Measurements from ENCODE around the gene TBC1D5. TPM values are rescaled to one million over a fixed set of nuclear protein-coding genes. Genes with fewer than 3 reads are reported as not detected.

Gene TBC1D5
- total RNA-seq, 1 experiment from 2014 or later = 36.4 TPM

DNA sequence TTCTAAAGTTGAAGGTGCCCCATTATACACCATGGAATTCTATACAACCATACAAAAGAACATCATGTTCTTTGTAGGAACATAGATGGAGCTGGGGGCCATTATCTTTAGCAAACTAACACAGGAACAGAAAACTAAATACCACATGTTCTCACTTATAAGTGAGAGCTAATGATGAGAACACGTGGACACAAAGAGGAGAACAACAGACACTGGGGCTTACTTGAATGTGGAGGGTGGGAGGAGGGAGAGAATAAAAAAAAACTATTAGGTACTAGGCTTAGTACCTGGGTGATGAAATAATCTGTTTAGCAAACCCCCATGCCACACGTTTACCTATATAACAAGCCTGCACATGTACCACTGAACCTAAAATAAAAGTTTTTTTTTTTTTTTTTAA, 515.0 kb downstream of the TBC1D5 start:
- intact Hi-C loops (cut with micrococcal nuclease; ENCODE audit: unreplicated experiment) = no loop called here
- no peaks in the 10 kb centered on the region for H3K4me1 Mint-ChIP-seq (ENCODE audit: low read depth, unreplicated experiment)
- no peaks in the 10 kb centered on the region for H3K9me3 Mint-ChIP-seq (ENCODE audit: unreplicated experiment)
- TF ChIP-seq, protein P1, sequence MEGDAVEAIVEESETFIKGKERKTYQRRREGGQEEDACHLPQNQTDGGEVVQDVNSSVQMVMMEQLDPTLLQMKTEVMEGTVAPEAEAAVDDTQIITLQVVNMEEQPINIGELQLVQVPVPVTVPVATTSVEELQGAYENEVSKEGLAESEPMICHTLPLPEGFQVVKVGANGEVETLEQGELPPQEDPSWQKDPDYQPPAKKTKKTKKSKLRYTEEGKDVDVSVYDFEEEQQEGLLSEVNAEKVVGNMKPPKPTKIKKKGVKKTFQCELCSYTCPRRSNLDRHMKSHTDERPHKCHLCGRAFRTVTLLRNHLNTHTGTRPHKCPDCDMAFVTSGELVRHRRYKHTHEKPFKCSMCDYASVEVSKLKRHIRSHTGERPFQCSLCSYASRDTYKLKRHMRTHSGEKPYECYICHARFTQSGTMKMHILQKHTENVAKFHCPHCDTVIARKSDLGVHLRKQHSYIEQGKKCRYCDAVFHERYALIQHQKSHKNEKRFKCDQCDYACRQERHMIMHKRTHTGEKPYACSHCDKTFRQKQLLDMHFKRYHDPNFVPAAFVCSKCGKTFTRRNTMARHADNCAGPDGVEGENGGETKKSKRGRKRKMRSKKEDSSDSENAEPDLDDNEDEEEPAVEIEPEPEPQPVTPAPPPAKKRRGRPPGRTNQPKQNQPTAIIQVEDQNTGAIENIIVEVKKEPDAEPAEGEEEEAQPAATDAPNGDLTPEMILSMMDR (IDR thresholded peaks at IDR 0.05; ENCODE audit: insufficient read depth in 1 of 2, low read depth in 1 of 2, low read length in 1 of 2, severe bottlenecking in 1 of 2, unreplicated experiment in 1 of 2) = no peak
- H3K27me3 Mint-ChIP-seq (ENCODE audit: insufficient read depth, unreplicated experiment) = no peaks in the 10 kb centered on the region
- no peaks in the 10 kb centered on the region for H3K9me3 ChIP-seq
- POLR2A ChIA-PET = no interaction called here
- no peak overlapping the region for H3K27ac Mint-ChIP-seq (ENCODE audit: unreplicated experiment)
- no TSS peak for BruUV-seq (replicated peaks)
- no peaks in the 10 kb centered on the region for H3K27me3 ChIP-seq (replicated peaks; ENCODE audit: control insufficient read depth, insufficient read depth, low read length)
- no peak for DNase-seq
- CTCF ChIA-PET = no interaction called here
- H3K36me3 Mint-ChIP-seq (ENCODE audit: insufficient read depth, unreplicated experiment) = no peaks in the 10 kb centered on the region
- H3K4me3 ChIP-seq (ENCODE audit: low read depth, low read length) = no peak overlapping the region
- no peak overlapping the region for H3K4me3 Mint-ChIP-seq (ENCODE audit: unreplicated experiment)
- peaks cover 6% of the 10 kb centered on the region for H3K4me1 ChIP-seq
- no peaks in the 10 kb centered on the region for H3K36me3 ChIP-seq (ENCODE audit: control insufficient read depth, insufficient read depth, low read length)

DNA sequence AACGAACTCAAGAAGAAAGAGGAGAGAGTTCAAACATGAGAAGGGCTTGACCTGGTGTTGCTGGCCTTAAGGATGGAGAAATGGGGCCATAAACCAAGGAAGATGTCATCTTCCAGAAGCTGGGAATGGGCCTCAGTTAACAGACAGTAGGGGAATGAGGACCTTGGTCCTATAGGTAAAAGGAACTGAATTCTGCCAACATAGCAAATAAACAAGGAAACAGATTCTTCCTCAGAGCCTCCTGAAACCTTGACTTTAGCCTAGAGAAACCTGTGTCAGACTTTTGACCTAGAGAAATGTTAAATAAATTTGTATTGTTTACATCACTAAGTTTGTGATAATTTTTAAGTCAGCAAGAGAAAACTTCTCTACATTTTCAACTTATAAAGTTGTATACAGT, 520.9 kb downstream of the TBC1D5 start:
- Mint-ChIP-seq H3K27me3 (ENCODE audit: insufficient read depth, unreplicated experiment) (no peaks in the 10 kb centered on the region), H3K9me3 (ENCODE audit: unreplicated experiment) (no peaks in the 10 kb centered on the region), H3K36me3 (ENCODE audit: insufficient read depth, unreplicated experiment) (no peaks in the 10 kb centered on the region), H3K4me3 (ENCODE audit: unreplicated experiment) (no peak overlapping the region), H3K4me1 (ENCODE audit: low read depth, unreplicated experiment) (no peaks in the 10 kb centered on the region), H3K27ac (ENCODE audit: unreplicated experiment) (no peak overlapping the region)
- Histone ChIP-seq H3K27me3 (replicated peaks; ENCODE audit: control insufficient read depth, insufficient read depth, low read length) (no peaks in the 10 kb centered on the region), H3K4me1 (no peaks in the 10 kb centered on the region), H3K36me3 (ENCODE audit: control insufficient read depth, insufficient read depth, low read length) (no peaks in the 10 kb centered on the region), H3K4me3 (ENCODE audit: low read depth, low read length) (no peak overlapping the region), H3K9me3 (no peaks in the 10 kb centered on the region)
- BruUV-seq (replicated peaks) = no TSS peak
- DNase-seq = no peak
- CTCF ChIA-PET = no interaction called here
- TF ChIP-seq, protein P1 (IDR thresholded peaks at IDR 0.05; ENCODE audit: insufficient read depth in 1 of 2, low read depth in 1 of 2, low read length in 1 of 2, severe bottlenecking in 1 of 2, unreplicated experiment in 1 of 2) = no peak
- POLR2A ChIA-PET = no interaction called here
- intact Hi-C loops (cut with micrococcal nuclease; ENCODE audit: unreplicated experiment) = no loop called here

DNA sequence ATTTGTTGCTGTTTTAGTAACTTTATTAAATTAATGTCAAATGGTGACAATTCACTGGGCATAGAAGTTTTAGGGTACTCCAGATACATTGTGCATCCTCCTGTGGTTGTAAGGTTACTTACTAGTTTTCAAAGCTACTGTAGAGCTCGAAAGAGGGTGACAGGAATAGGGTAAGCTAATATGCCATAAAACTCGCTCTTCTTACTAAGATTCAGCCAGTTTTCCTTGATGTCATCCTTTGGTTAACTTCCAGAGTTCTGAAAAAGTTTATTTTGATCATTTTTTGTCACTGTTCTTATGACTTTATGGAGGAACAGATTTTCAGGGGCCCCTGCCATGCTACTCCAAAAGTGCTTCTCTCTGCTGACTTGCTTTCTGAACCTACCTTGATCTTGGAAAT, 522.8 kb downstream of the TBC1D5 start:
- H3K9me3 Mint-ChIP-seq (ENCODE audit: unreplicated experiment) = no peaks in the 10 kb centered on the region
- no peak overlapping the region for H3K27ac Mint-ChIP-seq (ENCODE audit: unreplicated experiment)
- TF ChIP-seq, protein P1 (IDR thresholded peaks at IDR 0.05; ENCODE audit: insufficient read depth in 1 of 2, low read depth in 1 of 2, low read length in 1 of 2, severe bottlenecking in 1 of 2, unreplicated experiment in 1 of 2) = no peak
- H3K4me3 ChIP-seq (ENCODE audit: low read depth, low read length) = no peak overlapping the region
- CTCF ChIA-PET = interaction anchor here (0.8 kb wide), 1 partner anchor 211 kb away, joined by 6 read pairs; no protein-coding TSS in a partner anchor
- POLR2A ChIA-PET = no interaction called here
- intact Hi-C loops (cut with micrococcal nuclease; ENCODE audit: unreplicated experiment) = no loop called here
- no peaks in the 10 kb centered on the region for H3K4me1 Mint-ChIP-seq (ENCODE audit: low read depth, unreplicated experiment)
- DNase-seq = no peak
- H3K27me3 Mint-ChIP-seq (ENCODE audit: insufficient read depth, unreplicated experiment) = no peaks in the 10 kb centered on the region
- no peaks in the 10 kb centered on the region for H3K27me3 ChIP-seq (replicated peaks; ENCODE audit: control insufficient read depth, insufficient read depth, low read length)
- no peaks in the 10 kb centered on the region for H3K36me3 Mint-ChIP-seq (ENCODE audit: insufficient read depth, unreplicated experiment)
- H3K9me3 ChIP-seq = no peaks in the 10 kb centered on the region
- no TSS peak for BruUV-seq (replicated peaks)
- H3K4me3 Mint-ChIP-seq (ENCODE audit: unreplicated experiment) = no peak overlapping the region
- H3K4me1 ChIP-seq = no peaks in the 10 kb centered on the region
- H3K36me3 ChIP-seq (ENCODE audit: control insufficient read depth, insufficient read depth, low read length) = no peaks in the 10 kb centered on the region
